GM23338 (cell line): Measurements from ENCODE around the gene ADGRB3.

Source experiments
- CREB1 ChIP-seq: fragments of 250-450 bp; sonication (Bioruptor Pico); IDR thresholded peaks from 2 replicates; pipeline ENCODE4 v1.5.0; 2020; ENCODE audit warnings: low read depth, mild to moderate bottlenecking, moderate library complexity
- EZH2phosphoT487 ChIP-seq: fragments of 200-600 bp; sonication (generic); IDR thresholded peaks from one replicate; pipeline ENCODE4 v1.8.1; 2018; ENCODE audit warnings: antibody characterized with exemption; ENCODE audit not compliant: unreplicated experiment
- POLR2AphosphoS5 ChIP-seq: IDR thresholded peaks from 2 replicates; pipeline ENCODE4 v1.6.1; 2016; ENCODE audit warnings: antibody characterized with exemption, low read depth
- ZNF331 ChIP-seq: fragments of 250-450 bp; sonication (Bioruptor Pico); IDR thresholded peaks from 2 replicates; pipeline ENCODE4 v1.5.0; 2020; ENCODE audit warnings: low read depth, mild to moderate bottlenecking, moderate library complexity
- TF ChIP-seq, protein P1 (sequence below), 2 experiments: fragments of 200-600 bp in 1 of 2; sonication (generic) in 1 of 2; conservative IDR thresholded peaks; 2 replicates each; pipeline versions ENCODE4 v1.5.1 to v1.6.1; 2016 to 2017; ENCODE audit warnings: antibody characterized with exemption in 2 of 2, low read depth in 2 of 2, mild to moderate bottlenecking in 2 of 2, moderate library complexity in 1 of 2

- TF ChIP-seq EZH2phosphoT487 = no peak
- TF ChIP-seq, protein P1, sequence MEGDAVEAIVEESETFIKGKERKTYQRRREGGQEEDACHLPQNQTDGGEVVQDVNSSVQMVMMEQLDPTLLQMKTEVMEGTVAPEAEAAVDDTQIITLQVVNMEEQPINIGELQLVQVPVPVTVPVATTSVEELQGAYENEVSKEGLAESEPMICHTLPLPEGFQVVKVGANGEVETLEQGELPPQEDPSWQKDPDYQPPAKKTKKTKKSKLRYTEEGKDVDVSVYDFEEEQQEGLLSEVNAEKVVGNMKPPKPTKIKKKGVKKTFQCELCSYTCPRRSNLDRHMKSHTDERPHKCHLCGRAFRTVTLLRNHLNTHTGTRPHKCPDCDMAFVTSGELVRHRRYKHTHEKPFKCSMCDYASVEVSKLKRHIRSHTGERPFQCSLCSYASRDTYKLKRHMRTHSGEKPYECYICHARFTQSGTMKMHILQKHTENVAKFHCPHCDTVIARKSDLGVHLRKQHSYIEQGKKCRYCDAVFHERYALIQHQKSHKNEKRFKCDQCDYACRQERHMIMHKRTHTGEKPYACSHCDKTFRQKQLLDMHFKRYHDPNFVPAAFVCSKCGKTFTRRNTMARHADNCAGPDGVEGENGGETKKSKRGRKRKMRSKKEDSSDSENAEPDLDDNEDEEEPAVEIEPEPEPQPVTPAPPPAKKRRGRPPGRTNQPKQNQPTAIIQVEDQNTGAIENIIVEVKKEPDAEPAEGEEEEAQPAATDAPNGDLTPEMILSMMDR (conservative IDR thresholded peaks at IDR 0.05; ENCODE audit: low read depth in 2 of 2) = no peak
- no peak for TF ChIP-seq CREB1 (CRISPR knock-in tag)
- no peak for TF ChIP-seq ZNF331 (CRISPR knock-in tag)
- no peak for TF ChIP-seq POLR2AphosphoS5
These were observed 751.3 kb downstream of the ADGRB3 start for GRCh38 chr6:69386426-69386825.
